Mucosa of descending colon (tissue), 3 donors: ENCODE measurements around the gene LCMT2. TPM values are rescaled to one million over a fixed set of nuclear protein-coding genes. Genes with fewer than 3 reads are reported as not detected.

ENCODE experiments used
- ATAC-seq: fragments of 200-7000 bp; cut with Tn5 transposase; one replicate; pipeline ENCODE4 v1.9.1; 2020; ENCODE audit warnings: mild to moderate bottlenecking, moderate library complexity
- DNase-seq, 3 donors: peaks; one replicate each; pipeline ENCODE4 v3.0.0-alpha.2; 2020
- H3K36me3 ChIP-seq: fragments of 200-600 bp; one replicate; pipeline ENCODE4 v1.8.0; 2021; ENCODE audit warnings: low read depth, mild to moderate bottlenecking
- H3K4me1 ChIP-seq: fragments of 200-600 bp; one replicate; pipeline ENCODE4 v1.8.0; 2021; ENCODE audit warnings: low read depth, mild to moderate bottlenecking
- H3K4me3 ChIP-seq: fragments of 200-600 bp; one replicate; pipeline ENCODE4 v1.8.0; 2021; ENCODE audit warnings: mild to moderate bottlenecking
- H3K9me3 ChIP-seq: fragments of 200-600 bp; one replicate; pipeline ENCODE4 v1.8.0; 2021; ENCODE audit warnings: mild to moderate bottlenecking
- CTCF ChIP-seq: fragments of 200-600 bp; IDR thresholded peaks from one replicate; pipeline ENCODE4 v1.8.0; 2022; ENCODE audit warnings: antibody characterized with exemption, mild to moderate bottlenecking
- intact Hi-C, 2 donors: fragments of 100-400 bp; cut with DNase I in 1 of 2; cut with micrococcal nuclease in 1 of 2; formaldehyde crosslinking; loops; one replicate each; pipeline versions ENCODE4 v1.11.0 to v1.11.1; 2022; cut with DNase I, micrococcal nuclease
- total RNA-seq, 3 donors: library from RNA; stranded (reverse); fragmentation: NEBNext Ultra II Directional in 2 of 3; extraction: Animal tissue kit (Norgen Biotek cat#: 25700) in 2 of 3; gene quantifications; one replicate each; pipeline versions ENCODE4 v1.2.1 to v1.2.4, GENCODE V29; 2021 to 2023
- donor health status: DM: no; HTN: no; CAD: no; lungs with moderate emphysema.
- donor health status: DM: no; HTN: no; CAD: no.
- donor health status: DM: no; HTN: yes; CAD: no.

LCMT2 gene
- total RNA-seq, 3 donors from 2014 or later = 5.0 to 5.4 (median 5.3) TPM

GRCh38 chr15:43277231-43277823 lies 53.0 kb downstream of the LCMT2 start:
- Histone ChIP-seq H3K9me3 (no peaks in the 10 kb centered on the region), H3K4me3 (no peak overlapping the region), H3K36me3 (no peaks in the 10 kb centered on the region), H3K4me1 (no peaks in the 10 kb centered on the region)
- intact Hi-C loops = no loop called here
- no peak for TF ChIP-seq CTCF
- no peak for DNase-seq
- peak; percentile 29 for ATAC-seq

- DNase-seq (no peak), ATAC-seq (no peak)
- Histone ChIP-seq H3K4me3 (no peak overlapping the region), H3K9me3 (no peaks in the 10 kb centered on the region), H3K4me1 (no peaks in the 10 kb centered on the region), H3K36me3 (no peaks in the 10 kb centered on the region)
- no peak for TF ChIP-seq CTCF
- intact Hi-C loops = no loop called here
Measured at GRCh38 chr15:43276563-43277200, 53.7 kb downstream of the LCMT2 start.

- H3K9me3 ChIP-seq = no peaks in the 10 kb centered on the region
- H3K36me3 ChIP-seq = no peaks in the 10 kb centered on the region
- H3K4me1 ChIP-seq = no peaks in the 10 kb centered on the region
- intact Hi-C loops = no loop called here
- no peak for TF ChIP-seq CTCF
- no peak overlapping the region for H3K4me3 ChIP-seq
- ATAC-seq = no peak
- DNase-seq = no peak
Measured at GRCh38 chr15:43275740-43276562, 54.4 kb downstream of the LCMT2 start.

GRCh38 chr15:43274136-43274535 lies 56.2 kb downstream of the LCMT2 start:
- intact Hi-C loops = no loop called here
- ATAC-seq (no peak), DNase-seq (no peak)
- no peaks in the 10 kb centered on the region for H3K9me3 ChIP-seq
- H3K4me3 ChIP-seq = no peak overlapping the region
- no peaks in the 10 kb centered on the region for H3K4me1 ChIP-seq
- no peaks in the 10 kb centered on the region for H3K36me3 ChIP-seq
- no peak for TF ChIP-seq CTCF

Other genes with a start within 250 kb of the LCMT2 start
- 10 to 100 TPM; 20.3 to 37.0 (median 26.8) TPM for gene UBR1, start 224.5 kb downstream of the LCMT2 start, total RNA-seq
- gene TMEM62, start 197.0 kb downstream of the LCMT2 start, total RNA-seq = 10 to 100 TPM; 26.8 to 43.7 (median 34.9) TPM
- 10 to 100 TPM; 45.5 to 75.2 (median 54.6) TPM for gene CCNDBP1, start 145.2 kb downstream of the LCMT2 start, total RNA-seq
- not detected for gene EPB42, start 109.6 kb downstream of the LCMT2 start, total RNA-seq
- gene TGM5, start 63.6 kb downstream of the LCMT2 start, total RNA-seq = not detected
- gene TGM7, start 28.3 kb downstream of the LCMT2 start, total RNA-seq = not detected
- gene ZSCAN29, start 40.5 kb upstream of the LCMT2 start, total RNA-seq = 10 to 100 TPM; 26.7 to 34.4 (median 29.1) TPM
- 10 to 100 TPM; 15.9 to 22.7 (median 22.3) TPM for gene TUBGCP4, start 40.5 kb upstream of the LCMT2 start, total RNA-seq
- gene TP53BP1, start 162.6 kb upstream of the LCMT2 start, total RNA-seq = 10 to 100 TPM; 31.8 to 46.5 (median 41.6) TPM
- gene MAP1A, start 187.0 kb upstream of the LCMT2 start, total RNA-seq = 10 to 100 TPM in 1 of 3 donors, 1 to 10 TPM in 2; 1.9 to 59.4 (median 7.9) TPM